Uterus (tissue), 2 donors: Measurements from ENCODE around the gene F5.

Experiments
- POLR2A ChIP-seq, 2 donors: fragments of 450-650 bp; IDR thresholded peaks; one replicate each; pipeline ENCODE4 v1.6.1; 2016; ENCODE audit warnings: antibody characterized with exemption in 2 of 2, mild to moderate bottlenecking in 1 of 2, moderate library complexity in 1 of 2
- TF ChIP-seq, protein P1 (sequence below), 4 experiments: fragments of 200-600 bp in 2 of 4; fragments of 450-650 bp in 2 of 4; sonication (generic) in 2 of 4; IDR thresholded peaks; one replicate each; pipeline ENCODE4 v1.5.1; 2016 to 2019; ENCODE audit warnings: antibody characterized with exemption in 4 of 4, mild to moderate bottlenecking in 2 of 4, moderate library complexity in 1 of 4

DNA sequence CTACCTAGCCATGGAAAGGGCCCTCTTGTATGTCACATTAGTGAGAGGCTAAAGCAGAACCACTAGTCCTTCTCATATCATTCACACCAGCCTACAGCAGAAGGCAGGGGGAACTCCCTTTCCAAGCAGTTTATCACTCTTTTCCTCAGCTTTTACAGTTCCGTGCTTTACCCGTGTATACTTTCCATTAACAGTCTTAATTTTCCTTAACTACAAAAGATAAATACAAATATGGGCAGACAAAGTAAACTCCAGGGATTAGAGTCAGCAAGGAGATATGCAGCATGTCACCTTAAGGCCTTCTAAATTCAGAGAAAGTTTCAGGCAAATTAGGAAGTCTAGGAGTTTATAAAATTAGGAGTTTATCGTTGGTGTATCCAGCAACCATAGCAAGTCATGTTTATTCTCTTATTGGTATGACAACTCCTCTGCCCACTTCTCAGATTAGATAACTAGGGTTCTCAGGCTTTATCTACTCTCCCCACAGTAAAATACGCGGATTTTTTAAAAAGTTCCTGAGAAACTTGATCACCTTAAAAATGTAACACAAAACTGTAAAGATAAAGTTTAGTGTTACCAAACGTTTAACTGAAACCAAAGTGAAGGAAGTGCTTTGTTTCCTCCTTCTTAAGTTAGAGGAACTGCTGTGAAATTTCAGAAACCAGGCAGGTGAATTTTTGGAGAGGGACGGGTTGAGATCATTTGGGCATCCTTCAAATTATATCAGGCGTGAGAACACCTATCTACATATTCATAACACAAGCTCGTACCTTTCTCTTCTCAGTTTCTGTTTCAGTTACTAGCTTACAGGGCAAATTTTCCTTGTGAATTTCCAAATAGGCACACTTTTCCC, 57.8 kb downstream of the F5 start:
- TF ChIP-seq, protein P1, sequence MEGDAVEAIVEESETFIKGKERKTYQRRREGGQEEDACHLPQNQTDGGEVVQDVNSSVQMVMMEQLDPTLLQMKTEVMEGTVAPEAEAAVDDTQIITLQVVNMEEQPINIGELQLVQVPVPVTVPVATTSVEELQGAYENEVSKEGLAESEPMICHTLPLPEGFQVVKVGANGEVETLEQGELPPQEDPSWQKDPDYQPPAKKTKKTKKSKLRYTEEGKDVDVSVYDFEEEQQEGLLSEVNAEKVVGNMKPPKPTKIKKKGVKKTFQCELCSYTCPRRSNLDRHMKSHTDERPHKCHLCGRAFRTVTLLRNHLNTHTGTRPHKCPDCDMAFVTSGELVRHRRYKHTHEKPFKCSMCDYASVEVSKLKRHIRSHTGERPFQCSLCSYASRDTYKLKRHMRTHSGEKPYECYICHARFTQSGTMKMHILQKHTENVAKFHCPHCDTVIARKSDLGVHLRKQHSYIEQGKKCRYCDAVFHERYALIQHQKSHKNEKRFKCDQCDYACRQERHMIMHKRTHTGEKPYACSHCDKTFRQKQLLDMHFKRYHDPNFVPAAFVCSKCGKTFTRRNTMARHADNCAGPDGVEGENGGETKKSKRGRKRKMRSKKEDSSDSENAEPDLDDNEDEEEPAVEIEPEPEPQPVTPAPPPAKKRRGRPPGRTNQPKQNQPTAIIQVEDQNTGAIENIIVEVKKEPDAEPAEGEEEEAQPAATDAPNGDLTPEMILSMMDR (IDR thresholded peaks at IDR 0.05), result no peak
- no peak for TF ChIP-seq POLR2A (IDR thresholded peaks at IDR 0.05)
